Measurements from ENCODE around the gene MID1. TPM values are rescaled to one million over a fixed set of nuclear protein-coding genes. Genes with fewer than 3 reads are reported as not detected.

Gene MID1
- polyA plus RNA-seq, 2 of the 4 experiments (the other 2 are of a cell fraction) = 59.5 to 106 TPM

DNA sequence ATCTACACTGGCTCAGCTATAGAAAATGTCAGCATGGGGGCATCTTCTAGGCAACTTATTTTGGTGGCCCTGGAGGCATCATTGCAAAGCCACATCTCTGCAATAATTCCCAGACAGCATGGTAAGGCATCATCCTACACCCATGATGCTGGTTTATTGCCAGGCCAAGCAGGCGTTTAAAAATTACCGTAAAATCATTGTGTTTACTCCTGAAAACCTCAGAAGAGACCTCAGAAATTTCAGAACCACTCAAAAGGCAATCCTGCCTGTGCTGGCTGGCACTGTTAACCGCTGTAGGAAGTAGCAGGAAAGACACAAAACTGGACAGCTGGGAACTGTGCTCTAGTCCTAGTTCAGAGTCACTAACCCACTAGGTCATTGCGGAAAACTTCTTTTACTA, 63.2 kb downstream of the MID1 start:
- TF ChIP-seq NFE2L2 (conservative IDR thresholded peaks at IDR 0.05; ENCODE audit: low read length) = no peak
- TF ChIP-seq TP53 (CRISPR knock-in tag; IDR thresholded peaks at IDR 0.05) = no peak
- ATAC-seq (no peak), DNase-seq (ENCODE audit: low read depth in 1 of 2, low spot score in 1 of 2) (no peak), FAIRE-seq (no peak)
- Histone ChIP-seq H3K27ac (peak overlapping the region in 1 of 2 experiments; percentile 48; a peak in 1 of 6 replicates), H3K4me3 (no peak overlapping the region), H3K9me3 (no peaks in the 10 kb centered on the region), H3K4me2 (no peak overlapping the region), H3K4me1 (peaks cover 56% of the 10 kb centered on the region)
- 92% methylated on average over 4 of the region's 4 CpGs for WGBS (ENCODE audit: missing lambda C conversion rate)
- ChIA-PET POLR2A (no interaction called here), CTCF (no interaction called here)

DNA sequence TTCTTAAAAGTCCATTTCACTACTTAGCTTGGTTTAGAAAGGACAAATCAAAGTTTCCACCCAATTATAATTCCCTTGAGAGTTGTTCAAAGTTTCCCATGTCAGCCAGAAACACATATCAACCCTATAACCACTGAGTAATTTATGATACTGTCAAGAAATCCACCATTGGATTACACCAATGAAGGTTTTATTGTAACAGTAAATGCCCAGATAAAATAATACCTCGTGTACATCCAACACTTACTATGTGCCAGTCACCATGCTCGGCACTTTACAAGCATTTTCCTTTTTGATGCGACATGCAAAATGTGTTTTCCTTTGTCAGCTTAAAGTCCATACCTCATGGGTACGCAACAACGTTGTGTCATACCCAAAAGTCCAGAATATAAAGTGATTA, 64.0 kb downstream of the MID1 start:
- TF ChIP-seq POLR2AphosphoS2 (conservative IDR thresholded peaks at IDR 0.05; ENCODE audit: low read length) = no peak
- TF ChIP-seq, protein P1, sequence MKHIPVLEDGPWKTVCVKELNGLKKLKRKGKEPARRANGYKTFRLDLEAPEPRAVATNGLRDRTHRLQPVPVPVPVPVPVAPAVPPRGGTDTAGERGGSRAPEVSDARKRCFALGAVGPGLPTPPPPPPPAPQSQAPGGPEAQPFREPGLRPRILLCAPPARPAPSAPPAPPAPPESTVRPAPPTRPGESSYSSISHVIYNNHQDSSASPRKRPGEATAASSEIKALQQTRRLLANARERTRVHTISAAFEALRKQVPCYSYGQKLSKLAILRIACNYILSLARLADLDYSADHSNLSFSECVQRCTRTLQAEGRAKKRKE (CRISPR knock-in tag; IDR thresholded peaks at IDR 0.05; ENCODE audit: low read depth) = no peak
- TF ChIP-seq CBX8 (IDR thresholded peaks at IDR 0.05) = no peak
- TF ChIP-seq, protein P2, sequence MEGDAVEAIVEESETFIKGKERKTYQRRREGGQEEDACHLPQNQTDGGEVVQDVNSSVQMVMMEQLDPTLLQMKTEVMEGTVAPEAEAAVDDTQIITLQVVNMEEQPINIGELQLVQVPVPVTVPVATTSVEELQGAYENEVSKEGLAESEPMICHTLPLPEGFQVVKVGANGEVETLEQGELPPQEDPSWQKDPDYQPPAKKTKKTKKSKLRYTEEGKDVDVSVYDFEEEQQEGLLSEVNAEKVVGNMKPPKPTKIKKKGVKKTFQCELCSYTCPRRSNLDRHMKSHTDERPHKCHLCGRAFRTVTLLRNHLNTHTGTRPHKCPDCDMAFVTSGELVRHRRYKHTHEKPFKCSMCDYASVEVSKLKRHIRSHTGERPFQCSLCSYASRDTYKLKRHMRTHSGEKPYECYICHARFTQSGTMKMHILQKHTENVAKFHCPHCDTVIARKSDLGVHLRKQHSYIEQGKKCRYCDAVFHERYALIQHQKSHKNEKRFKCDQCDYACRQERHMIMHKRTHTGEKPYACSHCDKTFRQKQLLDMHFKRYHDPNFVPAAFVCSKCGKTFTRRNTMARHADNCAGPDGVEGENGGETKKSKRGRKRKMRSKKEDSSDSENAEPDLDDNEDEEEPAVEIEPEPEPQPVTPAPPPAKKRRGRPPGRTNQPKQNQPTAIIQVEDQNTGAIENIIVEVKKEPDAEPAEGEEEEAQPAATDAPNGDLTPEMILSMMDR (IDR thresholded peaks at IDR 0.05) = no peak
- TF ChIP-seq FOSL2 (IDR thresholded peaks at IDR 0.05) = no peak
- no peak for TF ChIP-seq FOSL2 (CRISPR knock-in tag; IDR thresholded peaks at IDR 0.05)
- TF ChIP-seq PHF8 (IDR thresholded peaks at IDR 0.05; ENCODE audit: borderline replicate concordance, low read depth) = no peak
- TF ChIP-seq HOXA7 (CRISPR knock-in tag; IDR thresholded peaks at IDR 0.05) = no peak
- TF ChIP-seq NR3C1 (IDR thresholded peaks at IDR 0.05) = no peak
- TF ChIP-seq, protein P3, sequence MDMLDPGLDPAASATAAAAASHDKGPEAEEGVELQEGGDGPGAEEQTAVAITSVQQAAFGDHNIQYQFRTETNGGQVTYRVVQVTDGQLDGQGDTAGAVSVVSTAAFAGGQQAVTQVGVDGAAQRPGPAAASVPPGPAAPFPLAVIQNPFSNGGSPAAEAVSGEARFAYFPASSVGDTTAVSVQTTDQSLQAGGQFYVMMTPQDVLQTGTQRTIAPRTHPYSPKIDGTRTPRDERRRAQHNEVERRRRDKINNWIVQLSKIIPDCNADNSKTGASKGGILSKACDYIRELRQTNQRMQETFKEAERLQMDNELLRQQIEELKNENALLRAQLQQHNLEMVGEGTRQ (IDR thresholded peaks at IDR 0.05) = no peak
- no peak for TF ChIP-seq CEBPB (IDR thresholded peaks at IDR 0.05)
- no peak for TF ChIP-seq EHF (CRISPR knock-in tag; IDR thresholded peaks at IDR 0.05)
- TF ChIP-seq, protein P4, sequence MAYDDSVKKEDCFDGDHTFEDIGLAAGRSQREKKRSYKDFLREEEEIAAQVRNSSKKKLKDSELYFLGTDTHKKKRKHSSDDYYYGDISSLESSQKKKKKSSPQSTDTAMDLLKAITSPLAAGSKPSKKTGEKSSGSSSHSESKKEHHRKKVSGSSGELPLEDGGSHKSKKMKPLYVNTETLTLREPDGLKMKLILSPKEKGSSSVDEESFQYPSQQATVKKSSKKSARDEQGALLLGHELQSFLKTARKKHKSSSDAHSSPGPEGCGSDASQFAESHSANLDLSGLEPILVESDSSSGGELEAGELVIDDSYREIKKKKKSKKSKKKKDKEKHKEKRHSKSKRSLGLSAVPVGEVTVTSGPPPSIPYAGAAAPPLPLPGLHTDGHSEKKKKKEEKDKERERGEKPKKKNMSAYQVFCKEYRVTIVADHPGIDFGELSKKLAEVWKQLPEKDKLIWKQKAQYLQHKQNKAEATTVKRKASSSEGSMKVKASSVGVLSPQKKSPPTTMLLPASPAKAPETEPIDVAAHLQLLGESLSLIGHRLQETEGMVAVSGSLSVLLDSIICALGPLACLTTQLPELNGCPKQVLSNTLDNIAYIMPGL (CRISPR knock-in tag; IDR thresholded peaks at IDR 0.05; ENCODE audit: borderline replicate concordance) = no peak
- no peak for TF ChIP-seq RARB (CRISPR knock-in tag; IDR thresholded peaks at IDR 0.05)
- TF ChIP-seq SMC3 (IDR thresholded peaks at IDR 0.05) = no peak
- Histone ChIP-seq H3K4me3 (no peak overlapping the region), H3K4me2 (no peak overlapping the region), H3K27ac (peak overlapping the region in 1 of 2 experiments; percentile 52; a peak in 2 of 6 replicates), H3K9me3 (no peaks in the 10 kb centered on the region), H3K4me1 (peaks cover 60% of the 10 kb centered on the region)
- no peak for ATAC-seq
- ChIA-PET POLR2A (no interaction called here), CTCF (interaction anchor here (1.2 kb wide), 1 partner anchor 366 kb away, joined by 4 read pairs; no protein-coding TSS in a partner anchor)
- 94% methylated on average over 5 of the region's 5 CpGs for WGBS (ENCODE audit: missing lambda C conversion rate)
- DNase-seq (ENCODE audit: low read depth in 1 of 2, low spot score in 1 of 2) = no peak
- no peak for FAIRE-seq

DNA sequence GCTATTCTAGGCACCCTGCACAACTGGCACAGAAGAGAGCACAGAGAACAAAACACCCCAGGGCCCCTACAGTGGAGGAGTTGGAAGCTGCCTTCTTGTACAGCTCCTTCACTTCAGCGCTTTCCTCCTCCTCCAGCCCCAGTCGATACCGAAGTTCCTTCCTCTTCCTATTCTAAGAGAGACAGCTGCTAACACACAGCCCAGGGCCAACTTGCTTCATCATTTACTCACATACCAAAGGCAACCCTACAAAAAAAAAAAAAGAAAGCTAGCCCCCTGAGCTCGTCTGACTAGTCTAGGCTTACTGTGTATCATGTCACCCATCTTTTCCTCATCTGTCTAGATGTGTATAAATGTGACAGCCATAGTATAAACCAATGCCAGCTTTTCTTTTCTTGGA, 64.5 kb downstream of the MID1 start:
- 96% methylated on average over 4 of the region's 4 CpGs for WGBS (ENCODE audit: missing lambda C conversion rate)
- DNase-seq (ENCODE audit: low read depth in 1 of 2, low spot score in 1 of 2) (no peak), FAIRE-seq (no peak), ATAC-seq (no peak)
- Histone ChIP-seq H3K4me1 (peaks cover 63% of the 10 kb centered on the region), H3K4me3 (no peak overlapping the region), H3K4me2 (no peak overlapping the region), H3K27ac (peak overlapping the region in 1 of 2 experiments; percentile 52; a peak in 2 of 6 replicates), H3K9me3 (no peaks in the 10 kb centered on the region)
- POLR2A ChIA-PET = no interaction called here
- CTCF ChIA-PET = interaction anchor here (0.9 to 1.2 kb wide), 2 partner anchors 11 to 365 kb away, joined by 3 to 4 read pairs; no protein-coding TSS in a partner anchor
- TF ChIP-seq, protein P5, sequence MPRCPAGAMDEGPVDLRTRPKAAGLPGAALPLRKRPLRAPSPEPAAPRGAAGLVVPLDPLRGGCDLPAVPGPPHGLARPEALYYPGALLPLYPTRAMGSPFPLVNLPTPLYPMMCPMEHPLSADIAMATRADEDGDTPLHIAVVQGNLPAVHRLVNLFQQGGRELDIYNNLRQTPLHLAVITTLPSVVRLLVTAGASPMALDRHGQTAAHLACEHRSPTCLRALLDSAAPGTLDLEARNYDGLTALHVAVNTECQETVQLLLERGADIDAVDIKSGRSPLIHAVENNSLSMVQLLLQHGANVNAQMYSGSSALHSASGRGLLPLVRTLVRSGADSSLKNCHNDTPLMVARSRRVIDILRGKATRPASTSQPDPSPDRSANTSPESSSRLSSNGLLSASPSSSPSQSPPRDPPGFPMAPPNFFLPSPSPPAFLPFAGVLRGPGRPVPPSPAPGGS (IDR thresholded peaks at IDR 0.05) = no peak
- TF ChIP-seq NFE2L2 (conservative IDR thresholded peaks at IDR 0.05; ENCODE audit: low read length) (no peak), HOXA7 (CRISPR knock-in tag; IDR thresholded peaks at IDR 0.05) (no peak), ZC3H11A (IDR thresholded peaks at IDR 0.05) (no peak), HEYL (CRISPR knock-in tag; IDR thresholded peaks at IDR 0.05) (no peak), MYC (IDR thresholded peaks at IDR 0.05; ENCODE audit: borderline replicate concordance, low read length) (no peak), KDM5A (IDR thresholded peaks at IDR 0.05) (no peak), POLR2AphosphoS2 (conservative IDR thresholded peaks at IDR 0.05; ENCODE audit: low read length) (no peak), JUNB (IDR thresholded peaks at IDR 0.05) (no peak), ZSCAN20 (CRISPR knock-in tag; IDR thresholded peaks at IDR 0.05) (no peak), KDM1A (IDR thresholded peaks at IDR 0.05; ENCODE audit: low read depth) (no peak), EHMT2 (IDR thresholded peaks at IDR 0.05; ENCODE audit: low read depth) (no peak)
- TF ChIP-seq, protein P2 (IDR thresholded peaks at IDR 0.05) = no peak
